Adrenal gland (tissue), 12 donors: ENCODE results near the gene MYCBP2. TPM values are rescaled to one million over a fixed set of nuclear protein-coding genes. Genes with fewer than 3 reads are reported as not detected.

Source experiments
- DNase-seq, 7 donors: peaks; one replicate each; pipeline ENCODE4 v3.0.0-alpha.2; 2019 to 2020
- H3K27ac ChIP-seq, 5 donors: fragments of 200-600 bp; sonication (generic) in 4 of 5; 1 replicate in 3 of 5; 2 replicates in 2 of 5; pipeline versions ENCODE4 v1.5.1 to v1.8.0; 2016 to 2020; ENCODE audit warnings: mild to moderate bottlenecking in 1 of 5
- H3K27me3 ChIP-seq: fragments of 200-600 bp; 2 replicates; pipeline ENCODE4 v1.8.0; 2021
- H3K36me3 ChIP-seq, 2 donors: fragments of 200-600 bp; replicated peaks in 1 of 2; 1 replicate in 1 of 2; 2 replicates in 1 of 2; pipeline versions ENCODE4 v1.5.1 to v1.8.0; 2018 to 2022
- H3K4me1 ChIP-seq, 2 donors: fragments of 200-600 bp; replicated peaks in 1 of 2; 1 replicate in 1 of 2; 2 replicates in 1 of 2; pipeline versions ENCODE4 v1.5.1 to v1.8.0; 2018 to 2021
- H3K4me3 ChIP-seq, 4 donors: fragments of 200-600 bp; sonication (generic) in 3 of 4; one replicate each; pipeline ENCODE4 v1.5.1; 2016 to 2018
- H3K9me3 ChIP-seq, 3 donors: fragments of 200-600 bp; sonication (generic) in 1 of 3; replicated peaks in 1 of 3; 1 replicate in 2 of 3; 2 replicates in 1 of 3; pipeline versions ENCODE4 v1.5.1 to v1.8.0; 2016 to 2021
- CTCF ChIP-seq, 6 experiments: fragments of 450-650 bp in 4 of 6; fragments of 200-600 bp in 2 of 6; sonication (generic) in 1 of 6; IDR thresholded peaks; 1 replicate in 5 of 6; 2 replicates in 1 of 6; pipeline versions ENCODE4 v1.5.1 to v1.8.0; 2016 to 2021; ENCODE audit warnings: antibody characterized with exemption in 6 of 6, mild to moderate bottlenecking in 2 of 6, moderate library complexity in 1 of 6
- POLR2A ChIP-seq, 2 donors: fragments of 450-650 bp; IDR thresholded peaks; one replicate each; pipeline ENCODE4 v1.6.1; 2017; ENCODE audit warnings: antibody characterized with exemption in 2 of 2, mild to moderate bottlenecking in 2 of 2, moderate library complexity in 1 of 2
- WGBS, 4 donors: extraction: QIAGEN DNeasy Blood & Tissue Kit in 2 of 4; methylation state at CpG; one replicate each; pipeline versions ENCODE4 v1.1.5 to v1.1.7; 2013 to 2017; 5-methylcytosine and 5-hydroxymethylcytosine counted together
- intact Hi-C, 2 donors: fragments of 100-400 bp; cut with DNase I; formaldehyde crosslinking; loops; one replicate each; pipeline versions ENCODE4 v1.14.1 to v1.15.0; 2022 to 2023
- polyA plus RNA-seq, 3 donors: library from polyadenylated mRNA; stranded (reverse); fragments of 200-250 nt in 2 of 3; fragments of 350-450 nt in 1 of 3; fragmentation: Illumina TruSeq in 1 of 3; extraction: RNeasy Lipid Tissue Mini Kit (QIAGEN cat#74804) in 1 of 3; gene quantifications; one replicate each; pipeline ENCODE4 v1.2.3, GENCODE V29; 2013 to 2014
- total RNA-seq, 9 donors: library from RNA; depleted of rRNA in 4 of 9; stranded (reverse); fragments of >200 nt in 4 of 9; fragments of 120-200 nt in 1 of 9; fragmentation: NEBNext Ultra II Directional in 1 of 9; extraction: Animal tissue kit (Norgen Biotek cat#: 25700) in 1 of 9; gene quantifications; one replicate each; pipeline versions ENCODE4 v1.1.0 to v1.2.4, GENCODE V29; 2013 to 2023
- donor health status: healthy with polysubstance abuse.
- donor health status: Bipolar disorder and iron deficiency.
- donor health status: DM: yes; HTN: yes; CAD: no.
- donor health status: DM: no; HTN: no; CAD: no.
- donor health status: DM: no; HTN: no; CAD: no.
- donor health status: DM: yes; HTN: yes; CAD: no.

Gene MYCBP2
- total and polyA plus RNA-seq, 12 donors: 28.7 to 126 (median 68.8) TPM

DNA sequence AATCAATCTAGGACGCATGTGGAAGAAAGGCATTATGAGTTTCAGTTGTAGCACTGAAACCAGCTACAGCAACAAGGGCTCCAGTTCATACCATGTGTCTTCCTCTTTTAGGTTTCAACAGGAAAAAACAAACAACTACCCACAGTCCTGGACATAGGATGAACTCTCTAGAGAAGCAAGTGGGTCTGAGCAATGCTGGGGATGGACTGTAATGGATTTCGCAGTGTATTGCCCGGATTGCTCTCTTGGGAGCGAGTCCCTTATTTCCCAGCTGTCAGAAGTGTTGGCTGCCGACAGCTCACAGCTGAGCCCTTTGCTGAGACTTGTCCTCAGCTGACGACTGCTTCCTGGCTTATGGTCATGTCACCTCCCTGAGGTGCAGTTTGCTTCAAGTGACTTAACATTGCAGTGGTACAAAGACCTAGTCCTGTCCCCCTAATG is 12.1 kb upstream of the MYCBP2 start:
- H3K9me3 ChIP-seq: no peaks in the 10 kb centered on the region
- WGBS, 4 donors: 65 to 71% (median 67%) methylated on average over 6 of the region's 6 CpGs
- H3K4me3 ChIP-seq: no peak overlapping the region
- no peak for TF ChIP-seq POLR2A (IDR thresholded peaks at IDR 0.05)
- no peak for TF ChIP-seq CTCF (IDR thresholded peaks at IDR 0.05)
- no peaks in the 10 kb centered on the region for H3K27me3 ChIP-seq
- H3K36me3 ChIP-seq: no peaks in the 10 kb centered on the region
- intact Hi-C loops: loop anchor here in 1 of 2 donors (10.0 kb wide), 1 partner anchor 136 kb away; no protein-coding TSS in a partner anchor
- no peaks in the 10 kb centered on the region for H3K4me1 ChIP-seq
- H3K27ac ChIP-seq: no peak overlapping the region
- no peak for DNase-seq

- DNase-seq: no peak
- Histone ChIP-seq H3K4me3 (no peak overlapping the region), H3K9me3 (no peaks in the 10 kb centered on the region), H3K4me1 (no peaks in the 10 kb centered on the region), H3K27ac (no peak overlapping the region), H3K27me3 (no peaks in the 10 kb centered on the region), H3K36me3 (no peaks in the 10 kb centered on the region)
- TF ChIP-seq POLR2A (IDR thresholded peaks at IDR 0.05) (no peak), CTCF (IDR thresholded peaks at IDR 0.05) (no peak)
- 82 to 92% (median 87%) methylated on average over 1 to 2 of the region's 2 CpGs for WGBS, 4 donors
- intact Hi-C loops: loop anchor here in 1 of 2 donors (10.0 kb wide), 1 partner anchor 136 kb away; no protein-coding TSS in a partner anchor
Measured at GRCh38 chr13:77338329-77338728, 11.4 kb upstream of the MYCBP2 start.

- Histone ChIP-seq H3K27me3 (no peaks in the 10 kb centered on the region), H3K36me3 (no peaks in the 10 kb centered on the region), H3K4me1 (no peaks in the 10 kb centered on the region), H3K4me3 (no peak overlapping the region), H3K9me3 (no peaks in the 10 kb centered on the region), H3K27ac (no peak overlapping the region)
- no peak for DNase-seq
- intact Hi-C loops: loop anchor here in 1 of 2 donors (10.0 kb wide), 1 partner anchor 138 kb away; no protein-coding TSS in a partner anchor
- TF ChIP-seq CTCF (IDR thresholded peaks at IDR 0.05) (no peak), POLR2A (IDR thresholded peaks at IDR 0.05) (no peak)
- 72 to 79% (median 74%) methylated on average over 3 of the region's 3 CpGs for WGBS, 4 donors
Measured at GRCh38 chr13:77337159-77337558, 10.3 kb upstream of the MYCBP2 start.

- Histone ChIP-seq H3K27me3 (no peaks in the 10 kb centered on the region), H3K9me3 (no peaks in the 10 kb centered on the region), H3K27ac (no peak overlapping the region), H3K4me3 (no peak overlapping the region), H3K4me1 (no peaks in the 10 kb centered on the region), H3K36me3 (no peaks in the 10 kb centered on the region)
- no peak for DNase-seq
- no peak for TF ChIP-seq POLR2A (IDR thresholded peaks at IDR 0.05)
- TF ChIP-seq CTCF (IDR thresholded peaks at IDR 0.05): no peak
- intact Hi-C loops: loop anchor here in 1 of 2 donors (10.0 kb wide), 1 partner anchor 139 kb away; no protein-coding TSS in a partner anchor
Measured at GRCh38 chr13:77335543-77335942, 8.6 kb upstream of the MYCBP2 start.
